HG02981 (cell line): ENCODE data around the gene PRUNE2.
"Not testable (repeated sequence)": the region's sequence is repeated elsewhere in the genome, so short reads cannot be mapped to it uniquely, and the experiment has no call there.

ENCODE experiments used
- ATAC-seq: cut with Tn5 transposase; IDR thresholded peaks from one replicate; pipeline ENCODE4 v1.9.1; 2021; ENCODE audit warnings: mild to moderate bottlenecking, moderate library complexity; ENCODE audit not compliant: unreplicated experiment

Gene PRUNE2

GRCh38 chr9:76868897-76869296, 37.0 kb downstream of the PRUNE2 start:
- ATAC-seq = no peak

GRCh38 chr9:76866689-76867088, 39.2 kb downstream of the PRUNE2 start:
- no peak for ATAC-seq

- no peak for ATAC-seq
These were observed 42.1 kb downstream of the PRUNE2 start for GRCh38 chr9:76863832-76864231.

DNA sequence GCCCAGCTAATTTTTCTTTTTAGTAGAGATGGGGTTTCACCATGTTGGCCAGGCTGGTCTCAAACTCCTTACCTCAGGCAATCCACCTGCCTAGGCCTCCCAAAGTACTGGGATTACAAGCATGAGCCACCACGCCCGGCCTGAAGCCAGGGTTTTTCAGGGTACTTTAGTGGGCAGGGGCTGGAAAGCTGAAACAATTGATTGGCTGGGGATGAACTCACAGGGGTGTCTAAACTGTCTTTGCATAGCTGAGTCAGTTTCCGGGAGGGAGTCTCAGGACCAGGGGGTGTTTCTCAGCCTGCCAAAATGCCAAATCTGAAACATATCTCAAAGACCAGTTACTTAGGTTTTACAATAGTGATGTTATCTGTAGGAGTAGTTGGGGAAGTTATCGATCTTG, 46.1 kb downstream of the PRUNE2 start:
- ATAC-seq = no peak

DNA sequence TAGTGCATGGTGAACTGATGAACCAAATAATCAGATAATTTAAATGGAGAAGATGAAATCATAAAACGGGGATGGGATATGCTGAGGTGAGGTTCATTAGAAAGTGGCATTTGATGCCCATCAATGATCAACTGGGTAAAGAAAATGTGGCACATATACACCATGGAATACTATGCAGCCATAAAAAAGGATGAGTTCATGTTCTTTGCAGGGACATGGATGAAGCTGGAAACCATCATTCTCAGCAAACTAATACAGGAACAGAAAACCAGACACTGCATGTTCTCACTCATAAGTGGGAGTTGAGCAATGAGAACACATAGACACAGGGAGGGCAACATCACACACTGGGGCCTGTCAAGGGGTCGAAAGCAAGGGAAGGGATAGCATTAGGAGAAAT, 47.7 kb downstream of the PRUNE2 start:
- not testable (repeated sequence) for ATAC-seq

- ATAC-seq = no peak
These were observed 49.9 kb downstream of the PRUNE2 start for GRCh38 chr9:76856016-76856415.

DNA sequence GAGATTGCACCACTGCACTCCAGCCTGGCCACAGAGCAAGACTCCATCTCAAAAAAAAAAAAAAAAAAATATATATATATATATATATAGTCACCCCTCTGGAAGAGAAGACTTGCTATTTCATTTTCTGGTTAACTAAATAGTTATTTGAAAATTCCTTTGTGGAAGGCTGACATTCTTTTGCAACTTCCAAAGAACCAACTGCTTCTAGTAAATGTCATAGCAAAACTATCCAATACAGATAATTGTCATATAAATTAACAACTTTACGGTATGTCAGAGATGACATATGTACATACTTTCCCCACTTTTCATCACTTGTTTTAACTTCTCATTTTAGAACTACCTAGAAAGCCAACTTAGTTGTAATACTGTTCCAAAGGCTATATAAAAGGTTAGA, 50.9 kb downstream of the PRUNE2 start:
- no peak for ATAC-seq

GRCh38 chr9:76852026-76852425, 53.9 kb downstream of the PRUNE2 start:
- ATAC-seq = no peak

GRCh38 chr9:76846297-76846696, 59.6 kb downstream of the PRUNE2 start:
- ATAC-seq = no peak

- no peak for ATAC-seq
These were observed 60.7 kb downstream of the PRUNE2 start for GRCh38 chr9:76845254-76845653.

DNA sequence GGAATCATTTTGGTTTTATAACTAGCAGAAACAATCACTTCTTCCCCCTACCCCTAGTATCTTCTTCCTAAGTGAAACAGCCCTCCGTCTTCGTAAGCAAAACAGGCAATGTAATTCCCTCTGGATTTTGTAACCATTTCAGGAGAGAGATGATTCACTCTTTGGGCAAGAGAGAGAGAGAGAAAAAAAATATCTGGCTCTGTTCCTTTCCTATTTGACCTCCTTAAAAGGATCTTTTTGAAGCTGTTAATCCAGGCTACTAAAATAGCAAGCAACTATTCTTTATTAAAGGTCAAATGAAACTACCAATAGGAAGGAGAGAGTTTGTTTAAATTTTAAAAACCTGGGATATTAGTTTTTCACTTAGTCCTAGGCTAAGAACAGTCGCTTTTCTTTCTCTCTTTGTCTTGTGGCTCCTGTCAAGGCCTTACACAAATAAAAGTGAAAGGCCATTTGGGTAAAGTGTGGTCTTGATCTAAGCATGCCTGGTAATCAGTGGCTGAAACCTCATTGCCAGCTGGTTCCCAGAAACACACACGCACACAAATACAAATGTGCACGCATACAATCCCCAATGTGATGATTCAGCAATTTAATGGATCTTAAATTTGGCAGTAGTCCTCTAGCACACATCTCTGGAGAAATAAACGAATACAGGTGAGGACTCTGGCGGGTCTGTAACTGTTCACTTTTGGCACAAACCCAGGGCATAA, 70.2 kb downstream of the PRUNE2 start:
- ATAC-seq = no peak

DNA sequence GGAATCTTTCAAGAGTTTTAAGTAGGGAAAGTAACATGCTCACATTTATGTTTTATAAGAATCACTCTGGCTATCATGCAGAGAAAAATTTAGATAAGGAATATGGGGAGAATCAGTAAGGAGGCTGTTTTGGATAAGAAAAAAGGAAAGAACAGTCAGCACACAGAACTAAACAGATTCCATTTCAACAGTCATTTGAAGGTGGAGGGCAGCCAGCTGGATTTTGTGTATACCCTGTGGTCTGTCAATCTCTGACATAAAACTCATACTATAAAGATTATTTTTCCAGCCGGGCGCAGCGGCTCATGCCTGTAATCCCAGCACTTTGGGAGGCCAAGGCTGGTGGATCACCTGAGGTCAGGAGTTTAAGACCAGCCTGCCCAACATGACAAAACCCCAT, 77.5 kb downstream of the PRUNE2 start:
- ATAC-seq = no peak

DNA sequence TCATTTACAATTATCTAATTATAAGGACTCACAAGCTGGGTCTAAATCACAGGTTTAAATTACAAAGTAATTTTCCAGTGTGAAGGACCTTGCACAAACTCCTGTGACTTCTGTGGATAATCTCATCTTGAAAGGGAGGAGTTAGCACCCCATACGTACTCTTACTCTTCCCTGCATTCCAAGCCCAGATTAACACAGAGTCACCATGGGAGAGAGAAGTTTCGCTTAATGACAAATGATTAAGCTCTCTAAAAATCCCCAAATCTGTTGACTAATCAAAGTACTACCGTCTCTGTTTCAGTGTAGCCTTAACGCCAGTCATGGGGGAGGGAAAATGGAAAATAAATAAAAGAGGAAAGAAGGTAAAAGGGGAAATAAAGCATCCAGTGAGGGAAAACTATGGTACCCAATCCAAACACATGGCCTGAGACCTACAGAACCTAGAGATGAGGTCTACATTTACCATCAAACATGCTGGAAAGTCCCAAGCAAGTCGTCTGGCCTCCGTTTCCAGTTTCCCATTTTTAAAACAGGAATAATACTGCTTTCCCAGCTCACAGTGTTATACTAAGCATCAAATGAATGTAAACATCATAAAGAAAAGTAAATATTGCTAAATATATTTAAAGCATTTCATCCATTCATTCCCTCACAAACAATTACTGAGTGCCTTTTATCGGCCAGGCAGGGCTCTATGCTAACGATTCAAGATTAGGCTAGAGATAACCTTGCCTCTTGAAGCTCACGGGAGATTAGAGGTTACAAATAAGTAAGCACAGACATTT, 78.4 kb downstream of the PRUNE2 start:
- no peak for ATAC-seq

GRCh38 chr9:76820431-76820830, 85.5 kb downstream of the PRUNE2 start:
- no peak for ATAC-seq

DNA sequence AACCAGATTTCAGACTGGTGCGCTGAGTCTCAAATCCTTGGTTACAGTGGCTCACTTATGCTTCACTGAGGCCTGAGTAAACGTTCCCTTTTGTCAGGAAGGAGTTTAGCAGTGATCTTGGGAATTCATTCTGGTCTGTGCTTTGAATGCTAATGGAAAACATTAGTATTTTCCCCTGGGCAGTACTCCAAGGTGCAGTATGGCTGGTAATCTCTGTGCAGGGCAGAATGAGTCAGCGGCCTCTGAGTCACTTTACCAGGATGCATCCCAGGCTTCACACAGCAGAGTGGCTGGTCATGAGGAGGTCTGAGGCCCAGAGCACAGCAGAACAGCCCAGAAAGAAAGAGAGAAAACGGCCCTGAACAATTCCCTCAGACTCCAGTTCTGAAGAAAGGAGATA, 87.6 kb downstream of the PRUNE2 start:
- ATAC-seq = no peak

GRCh38 chr9:76817489-76817888, 88.4 kb downstream of the PRUNE2 start:
- no peak for ATAC-seq

DNA sequence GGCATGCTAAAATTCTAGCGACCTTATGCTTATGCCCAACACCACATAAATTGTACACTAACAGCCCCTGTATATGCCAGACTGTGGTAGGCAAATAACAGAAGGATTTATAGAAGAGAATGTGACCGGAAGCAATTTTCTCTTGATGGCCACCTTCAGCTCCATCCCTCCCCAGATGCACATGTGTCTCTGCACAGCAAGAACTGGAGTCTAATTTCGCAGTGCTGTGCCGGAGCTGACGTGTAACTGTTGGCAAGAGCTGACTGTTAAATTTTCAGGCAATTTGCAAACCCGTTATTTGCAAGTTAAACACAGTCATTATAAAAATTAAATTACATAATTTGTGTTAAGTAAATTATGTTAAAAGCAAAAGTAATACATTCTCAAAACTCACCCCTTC, 93.3 kb downstream of the PRUNE2 start:
- no peak for ATAC-seq

- ATAC-seq = no peak
These were observed 95.4 kb downstream of the PRUNE2 start for GRCh38 chr9:76810377-76810957.

GRCh38 chr9:76808636-76809035, 97.3 kb downstream of the PRUNE2 start:
- no peak for ATAC-seq

DNA sequence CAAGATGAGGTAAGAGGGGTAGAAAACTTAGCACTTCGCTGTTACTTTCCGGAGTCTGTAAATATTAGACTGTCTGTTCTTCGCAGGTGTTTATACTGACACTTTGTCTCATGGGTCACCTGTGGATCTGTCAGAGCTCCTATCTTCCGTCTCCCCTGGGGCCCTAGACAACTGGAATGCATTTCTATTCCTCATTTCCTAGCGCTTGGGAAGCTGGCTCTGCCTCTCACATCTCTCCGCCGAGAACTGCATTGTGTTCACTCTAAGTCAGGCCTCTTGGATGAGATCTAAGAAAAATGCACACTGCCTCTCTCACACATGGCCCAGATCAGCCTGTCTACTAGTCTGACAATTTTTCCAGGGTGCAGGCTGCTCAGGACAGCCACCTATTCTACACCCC, 102.2 kb downstream of the PRUNE2 start:
- ATAC-seq = no peak

GRCh38 chr9:76803083-76803482, 102.8 kb downstream of the PRUNE2 start:
- ATAC-seq = no peak

- no peak for ATAC-seq
These were observed 105.0 kb downstream of the PRUNE2 start for GRCh38 chr9:76800901-76801300.
